C4-2B (cell line): ENCODE data around the gene TCF7L1.
"Not testable (repeated sequence)": the region's sequence is repeated elsewhere in the genome, so short reads cannot be mapped to it uniquely, and the experiment has no call there.

Experiments
- ZFX ChIP-seq: fragments of 450-650 bp; IDR thresholded peaks from 2 replicates; pipeline ENCODE4 v1.6.1; 2017
- TF ChIP-seq, protein P1 (sequence below): fragments of 450-650 bp; conservative IDR thresholded peaks from 2 replicates; pipeline ENCODE4 v1.5.1; 2017; ENCODE audit warnings: mild to moderate bottlenecking

DNA sequence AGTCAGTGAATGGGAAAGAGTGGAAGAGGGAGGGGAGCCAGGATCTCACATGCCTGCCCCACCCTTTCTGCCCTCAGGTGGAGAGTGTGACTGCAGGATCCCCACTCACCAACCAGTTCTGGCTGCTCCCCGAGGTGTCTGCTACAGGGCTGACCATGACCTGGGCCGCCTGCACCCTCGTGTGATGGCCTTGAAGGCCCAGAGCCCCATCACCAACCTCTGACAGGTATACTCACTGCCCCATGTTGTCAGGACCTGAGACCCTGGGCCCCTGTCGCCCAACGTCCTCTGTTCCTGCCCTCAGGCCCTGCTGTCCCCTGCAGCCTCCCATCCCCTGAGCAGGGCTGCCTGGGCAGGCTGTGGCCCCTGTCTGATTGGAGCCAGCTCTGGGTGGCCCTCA, 182.7 kb downstream of the TCF7L1 start:
- TF ChIP-seq, protein P1, sequence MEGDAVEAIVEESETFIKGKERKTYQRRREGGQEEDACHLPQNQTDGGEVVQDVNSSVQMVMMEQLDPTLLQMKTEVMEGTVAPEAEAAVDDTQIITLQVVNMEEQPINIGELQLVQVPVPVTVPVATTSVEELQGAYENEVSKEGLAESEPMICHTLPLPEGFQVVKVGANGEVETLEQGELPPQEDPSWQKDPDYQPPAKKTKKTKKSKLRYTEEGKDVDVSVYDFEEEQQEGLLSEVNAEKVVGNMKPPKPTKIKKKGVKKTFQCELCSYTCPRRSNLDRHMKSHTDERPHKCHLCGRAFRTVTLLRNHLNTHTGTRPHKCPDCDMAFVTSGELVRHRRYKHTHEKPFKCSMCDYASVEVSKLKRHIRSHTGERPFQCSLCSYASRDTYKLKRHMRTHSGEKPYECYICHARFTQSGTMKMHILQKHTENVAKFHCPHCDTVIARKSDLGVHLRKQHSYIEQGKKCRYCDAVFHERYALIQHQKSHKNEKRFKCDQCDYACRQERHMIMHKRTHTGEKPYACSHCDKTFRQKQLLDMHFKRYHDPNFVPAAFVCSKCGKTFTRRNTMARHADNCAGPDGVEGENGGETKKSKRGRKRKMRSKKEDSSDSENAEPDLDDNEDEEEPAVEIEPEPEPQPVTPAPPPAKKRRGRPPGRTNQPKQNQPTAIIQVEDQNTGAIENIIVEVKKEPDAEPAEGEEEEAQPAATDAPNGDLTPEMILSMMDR, result not testable (repeated sequence)
- not testable (repeated sequence) for TF ChIP-seq ZFX
